ENCODE data around the gene PAK5. TPM values are rescaled to one million over a fixed set of nuclear protein-coding genes. Genes with fewer than 3 reads are reported as not detected.

The PAK5 gene
- total and polyA plus RNA-seq, 12 donors = 0.04 TPM; not detected in 11

GRCh38 chr20:9510911-9511310 is 328.0 kb downstream of the PAK5 start:
- Histone ChIP-seq H3K27me3 (peaks cover 22 to 99% (median 91%) of the 10 kb centered on the region in 7 donors), H3K9me3 (no peaks in the 10 kb centered on the region), H3K4me1 (peaks cover 5 to 47% (median 31%) of the 10 kb centered on the region in 9 donors), H3K27ac (no peak overlapping the region), H3K4me3 (no peak overlapping the region), H3K36me3 (no peaks in the 10 kb centered on the region)
- TF ChIP-seq CTCF (IDR thresholded peaks at IDR 0.05) = no peak
- ATAC-seq = no peak
- DNase-seq = no peak
- WGBS, 2 donors = 76 to 78% methylated on average over 5 of the region's 5 CpGs
- intact Hi-C loops (cut with DNase I) = no loop called here

GRCh38 chr20:9509246-9509645 is 329.6 kb downstream of the PAK5 start:
- TF ChIP-seq CTCF (IDR thresholded peaks at IDR 0.05) = no peak
- H3K9me3 ChIP-seq = no peaks in the 10 kb centered on the region
- no peak for ATAC-seq
- intact Hi-C loops (cut with DNase I) = no loop called here
- no peak overlapping the region for H3K27ac ChIP-seq
- peaks cover 5 to 30% (median 14%) of the 10 kb centered on the region in 9 donors for H3K4me1 ChIP-seq
- WGBS, 2 donors = 37 to 38% methylated on average over 4 of the region's 4 CpGs
- H3K4me3 ChIP-seq = no peak overlapping the region
- peaks cover 18 to 96% (median 88%) of the 10 kb centered on the region in 7 donors for H3K27me3 ChIP-seq
- no peaks in the 10 kb centered on the region for H3K36me3 ChIP-seq
- no peak for DNase-seq

GRCh38 chr20:9508696-9509178 is 330.1 kb downstream of the PAK5 start:
- intact Hi-C loops (cut with DNase I) = no loop called here
- no peak overlapping the region for H3K4me3 ChIP-seq
- H3K9me3 ChIP-seq = no peaks in the 10 kb centered on the region
- no peaks in the 10 kb centered on the region for H3K36me3 ChIP-seq
- no peak for ATAC-seq
- no peak overlapping the region for H3K27ac ChIP-seq
- H3K27me3 ChIP-seq = peaks cover 18 to 90% (median 83%) of the 10 kb centered on the region in 7 donors
- DNase-seq = no peak
- no peak for TF ChIP-seq CTCF (IDR thresholded peaks at IDR 0.05)
- WGBS, 2 donors = 6 to 11% methylated on average over 30 of the region's 30 CpGs
- H3K4me1 ChIP-seq = peaks cover 5 to 29% (median 11%) of the 10 kb centered on the region in 9 donors

- WGBS, 2 donors = 2 to 6% methylated on average over 23 of the region's 23 CpGs
- peaks cover 18 to 86% (median 78%) of the 10 kb centered on the region in 7 donors for H3K27me3 ChIP-seq
Observed at GRCh38 chr20:9508240-9508661, 330.6 kb downstream of the PAK5 start.

More at GRCh38 chr20:9508240-9508661, 330.6 kb downstream of the PAK5 start:
- no peak for ATAC-seq
- Histone ChIP-seq H3K4me1 (peaks cover 5 to 29% (median 11%) of the 10 kb centered on the region in 9 donors), H3K27ac (no peak overlapping the region), H3K9me3 (no peaks in the 10 kb centered on the region), H3K36me3 (no peaks in the 10 kb centered on the region), H3K4me3 (no peak overlapping the region)
- TF ChIP-seq CTCF (IDR thresholded peaks at IDR 0.05) = no peak
- no peak for DNase-seq
- intact Hi-C loops (cut with DNase I) = no loop called here
